KMS-11 (cell line): ENCODE measurements around the gene EEA1.

Experiments used
- H2AFZ ChIP-seq: fragments of 200-600 bp; sonication (generic); 2 replicates; pipeline ENCODE4 v1.6.1; 2016; ENCODE audit warnings: antibody characterized with exemption, mixed run types, low read depth
- H3K27ac ChIP-seq: fragments of 200-600 bp; sonication (generic); 2 replicates; pipeline ENCODE4 v1.6.1; 2016; ENCODE audit warnings: mild to moderate bottlenecking, mixed run types
- H3K27me3 ChIP-seq: fragments of 200-600 bp; sonication (generic); 2 replicates; pipeline ENCODE4 v1.6.1; 2017; ENCODE audit warnings: mild to moderate bottlenecking, low read depth, mixed run types, moderate library complexity; ENCODE audit not compliant: insufficient read depth
- H3K36me3 ChIP-seq: fragments of 200-600 bp; sonication (generic); 2 replicates; pipeline ENCODE4 v1.6.1; 2017; ENCODE audit warnings: mild to moderate bottlenecking, mixed run types; ENCODE audit not compliant: insufficient read depth
- H3K4me1 ChIP-seq: fragments of 200-600 bp; sonication (generic); 2 replicates; pipeline ENCODE4 v1.6.1; 2016; ENCODE audit warnings: mild to moderate bottlenecking, low read depth, mixed run types; ENCODE audit not compliant: poor library complexity, severe bottlenecking
- H3K4me2 ChIP-seq: fragments of 200-600 bp; sonication (generic); 2 replicates; pipeline ENCODE4 v1.7.0; 2016; ENCODE audit warnings: mild to moderate bottlenecking, mixed run types
- H3K4me3 ChIP-seq: fragments of 200-600 bp; sonication (generic); IDR thresholded peaks from 2 replicates; pipeline ENCODE4 v1.6.1; 2017; ENCODE audit warnings: low read depth, low read length, mixed read lengths; ENCODE audit not compliant: insufficient read depth
- H3K79me2 ChIP-seq: fragments of 200-600 bp; sonication (generic); 2 replicates; pipeline ENCODE4 v1.6.1; 2016; ENCODE audit warnings: low read depth, mixed run types; ENCODE audit not compliant: insufficient read depth
- H3K9ac ChIP-seq: fragments of 200-600 bp; sonication (generic); 2 replicates; pipeline ENCODE4 v1.6.1; 2016; ENCODE audit warnings: mild to moderate bottlenecking, mixed run types
- H4K20me1 ChIP-seq: fragments of 200-600 bp; sonication (generic); 2 replicates; pipeline ENCODE4 v1.6.1; 2016; ENCODE audit warnings: mild to moderate bottlenecking, mixed run types; ENCODE audit not compliant: insufficient read depth
- TF ChIP-seq, protein P1 (sequence below): fragments of 200-600 bp; sonication (generic); conservative IDR thresholded peaks from 2 replicates; pipeline ENCODE4 v1.6.1; 2017; ENCODE audit warnings: low read depth, mild to moderate bottlenecking, antibody characterized with exemption, low read length, moderate library complexity, mixed read lengths

Gene EEA1

GRCh38 chr12:92845329-92845728 lies 83.8 kb downstream of the EEA1 start:
- Histone ChIP-seq H3K79me2 (no peaks in the 10 kb centered on the region), H3K27me3 (no peaks in the 10 kb centered on the region), H3K36me3 (no peaks in the 10 kb centered on the region), H3K4me2 (no peak overlapping the region), H2AFZ (no peak overlapping the region), H3K4me1 (peaks cover 11% of the 10 kb centered on the region), H3K27ac (no peak overlapping the region), H3K4me3 (no peak overlapping the region), H3K9ac (no peak overlapping the region), H4K20me1 (no peaks in the 10 kb centered on the region)
- TF ChIP-seq, protein P1, sequence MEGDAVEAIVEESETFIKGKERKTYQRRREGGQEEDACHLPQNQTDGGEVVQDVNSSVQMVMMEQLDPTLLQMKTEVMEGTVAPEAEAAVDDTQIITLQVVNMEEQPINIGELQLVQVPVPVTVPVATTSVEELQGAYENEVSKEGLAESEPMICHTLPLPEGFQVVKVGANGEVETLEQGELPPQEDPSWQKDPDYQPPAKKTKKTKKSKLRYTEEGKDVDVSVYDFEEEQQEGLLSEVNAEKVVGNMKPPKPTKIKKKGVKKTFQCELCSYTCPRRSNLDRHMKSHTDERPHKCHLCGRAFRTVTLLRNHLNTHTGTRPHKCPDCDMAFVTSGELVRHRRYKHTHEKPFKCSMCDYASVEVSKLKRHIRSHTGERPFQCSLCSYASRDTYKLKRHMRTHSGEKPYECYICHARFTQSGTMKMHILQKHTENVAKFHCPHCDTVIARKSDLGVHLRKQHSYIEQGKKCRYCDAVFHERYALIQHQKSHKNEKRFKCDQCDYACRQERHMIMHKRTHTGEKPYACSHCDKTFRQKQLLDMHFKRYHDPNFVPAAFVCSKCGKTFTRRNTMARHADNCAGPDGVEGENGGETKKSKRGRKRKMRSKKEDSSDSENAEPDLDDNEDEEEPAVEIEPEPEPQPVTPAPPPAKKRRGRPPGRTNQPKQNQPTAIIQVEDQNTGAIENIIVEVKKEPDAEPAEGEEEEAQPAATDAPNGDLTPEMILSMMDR, result no peak

DNA sequence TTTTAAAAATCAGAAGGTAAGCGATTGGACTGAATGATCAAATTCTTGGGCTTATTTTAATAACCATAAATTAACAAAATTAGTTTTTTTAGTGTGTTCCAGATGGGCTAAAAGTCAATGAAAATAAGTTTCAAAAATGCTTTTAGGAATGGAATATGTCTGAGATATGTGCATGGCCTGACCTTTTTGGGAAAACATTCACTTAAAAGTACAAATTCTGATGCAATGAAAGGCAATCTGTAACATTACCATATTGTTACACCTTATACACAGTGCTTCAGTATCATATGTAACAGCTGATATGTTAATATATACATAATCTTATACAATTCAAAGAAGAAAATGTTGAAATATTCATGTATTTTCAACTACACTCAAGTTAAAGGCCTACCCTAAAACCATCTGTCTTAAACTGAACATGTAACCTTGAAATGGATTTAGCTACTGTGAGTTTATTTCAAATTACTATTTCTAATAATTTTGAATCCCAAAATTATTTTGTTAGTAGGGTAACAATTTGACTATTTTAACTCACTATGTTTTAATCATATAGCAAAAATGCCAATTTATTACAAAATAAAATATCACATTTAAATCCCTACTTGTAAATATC lies 84.8 kb downstream of the EEA1 start:
- TF ChIP-seq, protein P1, result no peak
- H3K4me2 ChIP-seq, result peak overlapping the region; percentile 13; the same call in 1 of the 2 replicates

DNA sequence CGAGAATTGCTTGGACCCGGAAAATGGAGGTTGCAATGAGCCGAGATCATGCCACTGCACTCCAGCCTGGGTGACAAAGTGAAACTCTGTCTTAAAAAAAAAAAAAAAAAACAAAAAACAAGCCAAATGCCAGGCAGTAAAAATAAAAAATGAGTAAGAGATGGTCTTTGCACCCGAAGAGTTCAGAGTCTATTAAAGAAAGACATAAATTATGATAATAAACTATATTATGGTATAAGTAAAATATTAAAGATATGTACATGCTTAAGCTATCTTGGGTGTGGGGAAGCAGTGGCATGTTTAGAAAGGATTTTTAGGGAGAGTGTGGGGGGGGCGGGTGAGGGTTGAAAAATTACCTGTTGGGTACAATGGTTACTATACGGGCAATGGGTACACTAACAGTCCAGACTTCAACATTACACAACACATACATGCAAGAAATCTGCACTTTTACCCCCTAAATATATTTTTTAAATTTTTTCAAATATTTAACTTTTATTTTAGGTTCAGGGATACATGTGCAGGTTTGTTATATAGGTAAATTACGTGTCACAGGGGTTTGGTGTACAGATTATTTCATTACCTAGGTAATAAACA lies 99.3 kb downstream of the EEA1 start:
- TF ChIP-seq, protein P1, result no peak
- Histone ChIP-seq H2AFZ (no peak overlapping the region), H3K27ac (no peak overlapping the region), H3K79me2 (no peaks in the 10 kb centered on the region), H3K4me3 (no peak overlapping the region), H3K4me2 (no peak overlapping the region), H3K4me1 (no peaks in the 10 kb centered on the region), H4K20me1 (no peaks in the 10 kb centered on the region), H3K27me3 (no peaks in the 10 kb centered on the region), H3K9ac (no peak overlapping the region), H3K36me3 (no peaks in the 10 kb centered on the region)

More for the DNA sequence above, 84.8 kb downstream of the EEA1 start:
- Histone ChIP-seq H3K36me3 (no peaks in the 10 kb centered on the region), H3K9ac (no peak overlapping the region), H2AFZ (no peak overlapping the region), H3K27ac (no peak overlapping the region), H3K79me2 (no peaks in the 10 kb centered on the region), H3K4me1 (peaks cover 11% of the 10 kb centered on the region), H4K20me1 (no peaks in the 10 kb centered on the region), H3K4me3 (no peak overlapping the region), H3K27me3 (no peaks in the 10 kb centered on the region)

- Histone ChIP-seq H3K27me3 (no peaks in the 10 kb centered on the region), H3K27ac (no peak overlapping the region), H3K4me1 (no peaks in the 10 kb centered on the region), H3K9ac (no peak overlapping the region), H4K20me1 (no peaks in the 10 kb centered on the region), H3K36me3 (no peaks in the 10 kb centered on the region), H2AFZ (no peak overlapping the region), H3K79me2 (no peaks in the 10 kb centered on the region), H3K4me2 (no peak overlapping the region), H3K4me3 (no peak overlapping the region)
- TF ChIP-seq, protein P1, result no peak
Observed at GRCh38 chr12:92828565-92828964, 100.5 kb downstream of the EEA1 start.
